HG03095 (cell line): ENCODE measurements around the gene ANXA11.
A peak's percentile ranks its signal among the peaks of the same experiment; 100 is the strongest.
"Not testable (repeated sequence)": the region's sequence is repeated elsewhere in the genome, so short reads cannot be mapped to it uniquely, and the experiment has no call there.

Experiments used
- ATAC-seq: cut with Tn5 transposase; IDR thresholded peaks from one replicate; pipeline ENCODE4 v1.9.1; 2021; ENCODE audit warnings: moderate library complexity; ENCODE audit not compliant: unreplicated experiment

Gene ANXA11

DNA sequence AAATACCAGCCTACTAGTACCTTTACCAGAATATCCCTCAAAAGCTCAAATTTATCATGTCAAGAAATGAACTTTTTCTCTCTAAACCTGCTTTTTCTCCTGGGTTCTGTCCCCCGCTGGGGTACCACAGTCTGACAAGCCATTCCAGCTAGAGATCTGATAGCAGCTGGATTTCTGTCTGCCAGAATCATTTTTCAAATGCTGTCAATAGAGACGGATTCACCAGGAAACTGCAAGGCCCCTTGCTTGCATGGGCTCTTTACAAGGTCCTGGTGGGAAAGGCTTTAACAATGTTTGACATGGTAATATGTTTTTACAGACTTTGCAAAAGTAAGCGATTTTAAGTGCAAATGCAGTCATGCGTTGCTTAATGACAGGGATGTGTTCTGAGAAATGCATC lies 4.9 kb upstream of the ANXA11 start:
- ATAC-seq: no peak

DNA sequence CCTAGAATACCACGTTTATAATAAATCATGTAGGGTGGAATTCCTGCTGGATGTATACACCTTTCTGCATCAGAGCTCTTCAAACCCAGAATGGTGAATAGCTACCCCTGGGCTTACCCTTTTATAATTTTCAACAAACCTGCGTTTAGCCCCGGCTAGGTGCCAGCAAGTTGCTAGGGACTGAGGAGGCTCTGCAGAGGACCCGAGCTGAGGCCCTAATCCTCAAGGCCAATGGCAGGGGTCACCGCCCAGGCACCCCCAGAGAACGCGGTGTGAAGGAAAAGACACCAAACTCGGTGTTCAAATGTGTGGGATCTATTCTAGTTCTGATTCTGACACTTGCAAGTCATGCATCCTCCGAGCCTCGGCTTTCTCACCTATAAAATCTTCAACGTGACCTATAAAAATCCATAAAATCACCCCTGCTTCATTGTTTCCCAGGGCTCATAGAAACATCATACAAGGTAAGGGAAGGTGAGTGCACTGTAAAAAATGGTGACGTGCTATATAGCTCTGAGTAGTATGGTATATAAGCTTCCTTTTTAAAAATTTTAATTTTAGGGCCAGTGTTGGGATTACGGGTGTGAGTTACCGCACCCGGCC lies 2.5 kb upstream of the ANXA11 start:
- no peak for ATAC-seq

DNA sequence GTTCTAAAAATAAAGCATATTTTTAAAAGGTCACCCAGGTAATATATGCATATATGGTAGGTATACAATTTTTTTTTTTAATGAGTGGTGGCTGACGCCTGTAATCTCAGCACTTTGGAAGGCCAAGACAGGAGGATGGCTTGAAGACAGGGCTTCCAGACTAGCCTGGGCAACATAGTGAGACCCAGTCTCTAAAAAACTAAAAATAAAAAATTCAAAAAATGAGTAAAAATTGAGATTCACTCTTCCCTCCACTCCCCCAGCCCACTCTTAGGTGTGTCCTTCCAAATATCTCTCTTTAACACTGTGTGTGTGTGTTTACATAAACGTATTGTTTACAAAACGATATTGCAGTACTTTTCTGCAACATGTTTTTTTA lies 929 bp upstream of the ANXA11 start:
- no peak for ATAC-seq

DNA sequence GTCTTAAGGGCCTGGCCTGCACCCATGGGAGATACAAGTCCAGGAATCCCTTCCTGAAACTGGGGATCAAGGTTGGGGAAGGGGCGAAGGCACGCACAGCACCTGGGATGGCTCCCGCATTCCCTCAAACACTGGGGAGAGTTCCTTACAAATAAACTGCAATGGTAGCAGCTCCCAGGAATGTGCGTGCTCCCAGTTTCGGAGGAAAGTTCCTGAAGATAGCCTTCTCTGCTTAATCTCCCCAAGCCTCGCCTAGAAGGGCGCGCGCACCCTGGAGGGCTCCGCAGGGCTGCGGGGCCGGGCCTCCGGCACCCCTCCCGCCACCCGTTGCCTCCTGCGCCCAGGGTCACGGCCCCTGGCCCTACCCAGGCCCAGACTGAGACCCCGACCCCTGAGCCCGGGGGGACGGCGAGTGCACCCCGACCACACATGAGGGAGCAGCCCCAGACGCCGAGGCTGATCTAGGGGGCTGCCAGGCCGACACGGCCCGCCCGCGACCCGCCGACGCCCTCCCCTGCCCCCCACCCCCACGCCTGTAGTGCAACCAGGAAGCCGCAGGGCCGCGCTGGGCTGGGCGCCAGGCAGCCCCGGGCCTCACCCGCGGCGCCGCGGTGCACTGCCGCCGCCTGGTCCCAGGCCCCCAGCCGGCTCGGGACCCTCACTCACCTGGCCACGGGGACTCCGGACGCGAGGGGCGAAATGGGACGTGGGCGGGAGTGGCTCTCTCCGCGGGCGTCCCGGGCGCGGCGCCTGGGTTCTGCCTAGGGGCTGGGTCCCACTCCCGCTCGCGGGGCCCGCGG lies 460 bp downstream of the ANXA11 start:
- peak; percentile 38 for ATAC-seq

DNA sequence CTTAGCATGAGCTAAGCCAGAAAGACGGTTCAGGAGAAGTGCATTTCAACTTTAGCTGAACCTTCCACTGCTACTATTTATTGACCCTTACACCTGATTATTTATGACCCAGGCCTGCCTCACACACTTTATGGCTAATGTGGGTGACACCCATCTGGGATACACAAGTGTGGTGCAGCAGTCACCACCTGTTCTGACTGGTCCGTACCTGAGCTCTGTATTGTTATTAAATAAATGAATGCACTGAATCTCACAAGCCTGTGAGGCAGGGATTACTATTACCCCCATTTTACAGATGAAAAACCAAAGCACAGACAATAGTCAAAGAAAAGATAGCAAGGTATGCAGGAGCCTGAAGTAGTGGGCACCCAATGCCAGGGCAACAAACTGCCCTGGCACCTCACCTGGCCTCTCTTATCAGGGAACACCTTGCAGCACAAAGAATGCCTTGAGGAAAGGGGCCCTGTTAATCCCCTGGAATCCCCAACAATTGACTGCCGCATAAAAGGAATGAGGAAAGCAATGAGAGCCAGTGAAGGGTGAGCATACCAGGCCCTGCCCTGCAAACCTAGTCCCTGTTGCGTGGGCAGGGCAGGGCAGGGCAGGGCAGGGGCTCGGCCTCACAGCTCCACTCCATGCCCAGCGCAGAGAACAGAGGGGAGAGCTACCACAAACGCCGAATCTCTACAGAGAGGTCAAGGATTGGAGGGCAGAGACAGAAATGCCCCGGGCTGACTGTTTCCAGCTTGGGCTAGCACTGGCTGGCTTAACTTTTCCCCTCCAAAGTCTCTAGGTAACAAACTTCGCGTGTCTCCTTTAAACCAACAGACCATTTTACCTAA lies 1.3 kb downstream of the ANXA11 start:
- ATAC-seq: no peak

DNA sequence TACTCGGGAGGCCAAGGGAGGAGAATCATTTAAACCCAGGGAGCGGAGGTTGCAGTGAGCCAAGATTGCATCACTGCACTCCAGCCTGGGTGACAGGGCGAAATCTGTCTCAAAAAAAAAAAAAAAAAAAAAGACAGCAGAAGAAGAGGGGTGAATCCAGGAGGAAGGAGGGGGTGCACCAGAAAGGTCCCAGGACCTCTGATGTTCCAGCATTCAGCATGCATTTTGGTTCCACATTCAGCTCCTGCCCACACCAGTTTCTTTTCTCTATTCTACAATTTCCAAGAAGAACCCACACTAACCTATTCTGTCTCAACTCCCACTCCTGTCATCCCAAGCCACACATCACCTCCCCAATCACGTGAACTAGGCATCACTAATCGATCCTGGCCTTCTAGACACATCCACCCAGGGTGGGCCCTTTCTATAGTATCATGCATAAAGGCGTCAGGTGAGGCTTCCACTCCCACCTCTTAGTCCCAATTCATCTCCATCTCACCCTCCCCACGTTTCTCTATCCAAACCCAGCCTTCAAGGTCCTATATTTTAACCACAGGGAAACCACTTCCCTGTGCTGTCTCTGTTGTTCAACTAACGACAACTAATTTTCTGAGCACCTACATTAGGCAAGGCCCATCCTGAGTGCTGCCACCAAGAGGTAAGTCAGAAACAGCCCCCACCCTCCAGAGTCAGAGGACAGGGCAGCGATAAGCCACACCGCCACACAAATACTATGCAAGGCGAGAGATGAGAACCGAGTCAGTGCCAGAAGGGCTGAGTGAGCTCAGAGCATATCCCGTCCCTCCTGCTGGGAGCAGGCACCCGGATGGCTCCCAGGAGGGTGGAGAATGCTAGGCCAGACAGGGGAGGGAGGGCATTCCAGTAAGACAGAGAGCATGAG lies 2.2 kb downstream of the ANXA11 start:
- ATAC-seq: peak; percentile 52

DNA sequence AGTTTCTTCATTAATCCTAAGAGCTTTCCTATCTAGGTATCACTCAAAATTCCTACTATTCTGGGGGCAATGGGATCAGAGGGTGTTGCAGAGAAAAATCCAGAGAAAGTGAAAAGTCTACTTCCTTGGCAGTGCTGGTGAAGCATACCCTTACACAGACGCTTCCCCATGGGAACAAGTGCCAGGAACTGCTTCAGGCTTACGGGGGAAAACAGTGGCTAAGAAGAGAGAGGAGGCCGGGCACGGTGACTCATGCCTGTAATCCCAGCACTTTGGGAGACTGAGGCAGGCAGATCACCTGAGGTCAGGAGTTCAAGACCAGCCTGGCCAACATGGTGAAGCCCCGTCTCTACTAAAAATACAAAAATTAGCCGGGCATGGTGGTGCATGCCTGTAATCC lies 2.8 kb downstream of the ANXA11 start:
- not testable (repeated sequence) for ATAC-seq

DNA sequence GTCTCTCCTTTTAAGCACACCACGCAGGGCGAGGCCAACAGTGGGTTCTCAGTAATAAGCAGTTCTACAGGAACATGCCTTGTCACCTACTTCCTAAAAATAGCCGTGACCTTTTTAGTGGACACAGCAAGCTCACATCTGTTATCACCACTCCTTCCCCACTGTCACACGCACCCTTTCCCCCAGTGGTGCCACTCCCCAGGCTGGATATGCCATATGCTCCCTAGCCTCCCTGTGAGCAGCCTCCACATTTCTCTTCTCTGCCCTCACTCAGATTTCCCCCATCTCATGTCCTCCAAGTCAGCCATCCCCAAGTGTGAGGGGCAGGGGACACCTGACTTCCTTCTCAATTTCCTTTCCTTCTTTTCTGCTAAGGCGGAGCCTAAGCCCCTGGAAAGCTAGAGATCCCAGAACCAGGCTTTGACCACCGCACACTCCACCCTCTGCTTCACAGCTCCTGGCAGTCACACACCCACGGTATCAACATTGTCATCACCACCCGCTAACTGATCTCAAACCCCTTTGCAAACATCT lies 3.7 kb downstream of the ANXA11 start:
- no peak for ATAC-seq

DNA sequence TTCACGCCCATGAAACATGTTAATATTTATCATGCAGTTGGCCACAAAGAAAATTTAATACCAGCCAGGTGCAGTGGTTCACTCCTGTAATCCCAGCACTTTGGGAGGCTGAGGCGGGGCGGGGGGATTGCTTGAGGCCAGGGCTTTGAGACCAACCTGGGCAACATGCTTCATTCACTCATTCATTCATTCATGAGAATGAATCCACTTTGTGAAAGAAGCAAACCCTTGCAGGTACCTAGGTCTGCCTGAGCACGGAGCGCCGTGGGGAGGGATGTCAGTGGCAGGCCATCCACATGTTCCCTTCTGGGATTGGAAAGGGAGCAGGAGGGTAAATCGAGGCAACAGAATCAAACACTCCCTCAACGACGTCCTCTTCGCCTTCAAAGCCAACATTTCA lies 4.7 kb downstream of the ANXA11 start:
- no peak for ATAC-seq

DNA sequence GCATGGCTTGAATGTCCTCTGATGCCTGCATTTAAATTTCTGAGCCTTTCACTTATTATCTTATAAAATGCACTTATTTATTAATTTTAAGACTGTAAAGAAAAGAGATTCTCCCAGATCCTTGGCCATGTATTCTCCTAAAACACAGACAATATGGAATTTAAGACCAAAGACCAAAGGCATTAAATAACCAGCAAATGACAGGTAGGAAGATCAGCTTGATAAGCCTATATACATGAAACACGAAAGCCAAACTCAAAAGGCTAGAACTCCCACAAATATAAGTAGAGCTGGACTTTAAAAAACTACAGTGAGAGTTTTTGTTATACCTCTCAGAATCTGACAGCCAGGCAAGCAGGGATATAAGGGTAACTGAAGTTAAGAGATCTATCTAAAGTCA lies 5.1 kb downstream of the ANXA11 start:
- no peak for ATAC-seq

DNA sequence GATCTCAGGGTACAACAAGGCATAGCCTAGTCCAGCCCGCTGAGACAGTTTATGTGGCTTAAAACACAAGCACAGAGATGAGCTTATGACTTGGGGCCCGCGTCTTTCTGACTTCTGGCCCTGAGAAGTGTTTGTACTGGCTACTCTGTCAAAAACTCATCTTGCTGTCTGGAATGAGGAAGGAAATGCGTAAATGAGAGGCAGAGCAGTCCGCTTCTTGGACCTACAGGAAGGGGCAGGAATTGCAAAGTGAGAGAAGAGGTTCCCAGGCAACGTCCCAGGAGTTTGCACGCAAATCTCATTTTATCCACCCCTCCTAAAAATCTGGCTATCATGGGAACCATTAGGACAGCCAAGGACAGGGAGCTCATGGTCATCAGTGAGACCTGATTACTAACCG lies 5.5 kb downstream of the ANXA11 start:
- no peak for ATAC-seq

DNA sequence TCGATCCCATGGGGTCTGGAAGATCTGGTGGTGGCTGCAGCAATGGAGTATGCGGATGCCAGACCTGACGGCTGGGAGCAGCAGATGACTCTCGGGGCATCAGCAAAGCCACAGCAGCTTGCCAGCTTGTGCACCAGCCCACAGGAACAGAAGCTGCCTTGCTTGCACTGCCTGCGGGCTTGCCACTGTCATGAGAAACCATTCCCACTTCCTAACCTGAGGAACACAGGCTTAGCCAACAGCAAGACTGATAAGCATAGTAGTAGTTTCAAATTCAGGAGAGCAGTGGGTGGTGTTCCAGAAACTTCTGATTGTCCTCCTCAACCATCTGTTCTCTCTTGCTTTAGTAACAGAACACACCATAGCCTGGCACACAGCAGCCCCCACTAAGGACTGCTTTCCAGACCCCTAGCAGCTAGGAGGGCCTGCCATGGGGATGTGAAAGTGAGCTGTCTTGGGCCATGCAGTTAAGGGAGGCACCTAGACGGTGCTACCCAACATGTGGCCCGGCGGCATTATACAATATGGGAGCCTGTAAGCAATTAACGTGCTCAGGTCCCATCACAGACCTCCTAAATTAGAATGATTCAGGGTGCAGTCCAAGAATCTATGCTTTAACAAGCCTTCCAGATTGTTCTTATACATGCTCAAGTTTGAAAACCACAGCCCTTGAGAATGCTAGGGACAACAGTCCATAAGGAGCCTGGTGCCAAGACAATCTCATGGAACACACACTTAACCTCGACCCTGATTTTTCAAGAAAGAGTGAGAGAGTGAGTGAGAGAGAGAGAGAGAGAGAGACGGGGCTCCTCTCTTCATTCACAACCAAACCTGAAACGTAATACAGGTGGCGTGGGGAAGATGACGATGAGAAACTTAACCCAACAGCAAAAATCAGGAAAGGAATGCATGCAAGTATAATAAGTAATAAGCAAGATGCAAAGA lies 7.1 kb downstream of the ANXA11 start:
- ATAC-seq: no peak

DNA sequence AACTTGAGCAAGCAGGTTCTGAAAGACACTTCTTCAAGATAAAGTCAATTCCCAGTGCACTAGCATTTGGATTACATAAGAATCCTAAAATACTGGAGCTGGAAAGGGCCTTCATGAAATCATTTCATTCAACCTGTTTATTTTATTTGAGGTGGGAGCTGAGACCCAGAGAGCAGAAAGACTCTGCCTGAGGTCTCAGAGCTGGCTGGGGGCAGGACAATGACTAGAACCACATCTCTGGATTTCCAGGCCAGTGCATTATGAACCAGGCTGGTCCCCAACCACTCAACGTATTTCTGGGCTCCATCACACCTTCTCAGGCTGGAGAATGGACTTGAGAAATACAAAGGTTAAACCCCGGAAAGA lies 8.4 kb downstream of the ANXA11 start:
- ATAC-seq: no peak

DNA sequence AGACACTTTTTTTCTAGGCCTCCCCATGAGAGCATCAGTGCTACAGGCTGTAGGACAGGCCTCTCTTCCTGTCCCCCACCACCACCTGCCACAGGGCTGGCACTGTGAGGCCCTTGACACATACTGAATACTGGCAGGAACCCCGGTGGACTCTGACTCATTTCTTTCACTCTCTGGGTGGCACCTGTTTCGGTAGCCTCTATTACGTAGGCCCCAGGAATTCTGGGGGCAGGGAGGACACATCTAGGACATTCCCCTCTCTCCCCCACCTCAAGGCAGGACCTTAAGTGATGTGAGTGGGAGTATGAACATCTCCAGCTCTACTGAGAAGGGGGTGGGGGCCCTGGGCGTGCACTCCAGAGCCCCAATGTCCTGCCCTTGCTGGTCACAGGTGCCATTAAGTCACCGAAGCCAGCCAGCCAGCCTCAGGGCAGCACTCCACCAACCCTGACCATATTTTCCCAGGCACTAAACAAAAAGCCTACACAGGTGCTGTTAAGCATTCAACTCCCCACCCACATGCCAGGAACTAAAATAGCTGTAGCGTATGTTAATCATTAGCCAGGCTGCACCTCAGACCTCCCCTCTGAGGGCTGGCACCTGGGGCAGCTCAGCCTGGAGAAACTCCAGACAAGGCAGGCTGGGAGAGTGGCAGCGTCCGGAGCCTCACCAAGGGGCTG lies 8.9 kb downstream of the ANXA11 start:
- peak; percentile 72 for ATAC-seq

DNA sequence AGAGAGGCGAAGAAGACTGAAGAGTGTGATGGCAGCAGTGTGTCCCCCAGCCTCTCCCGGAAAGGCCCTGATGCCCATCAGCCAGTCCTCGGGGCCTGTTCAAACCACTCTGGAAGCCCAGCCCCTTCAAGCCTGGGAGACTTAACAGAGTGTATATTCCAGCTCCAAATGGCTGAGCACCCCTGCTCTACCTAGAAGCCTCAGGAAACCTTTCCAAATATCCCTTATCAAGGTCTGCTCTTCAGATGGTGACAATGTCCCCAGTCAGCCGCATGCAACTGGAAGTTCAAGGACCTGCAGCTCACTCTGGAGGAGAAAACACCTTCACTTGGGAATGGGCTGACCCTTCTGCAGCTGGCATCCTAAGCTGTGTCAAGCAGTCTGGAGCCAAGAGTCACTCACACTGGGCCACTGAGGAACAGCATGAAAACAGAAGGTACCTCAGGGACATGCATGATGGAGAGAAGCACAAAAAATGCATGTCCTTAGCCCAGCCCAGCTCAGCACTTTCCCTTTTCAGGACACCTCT lies 10.2 kb downstream of the ANXA11 start:
- no peak for ATAC-seq

DNA sequence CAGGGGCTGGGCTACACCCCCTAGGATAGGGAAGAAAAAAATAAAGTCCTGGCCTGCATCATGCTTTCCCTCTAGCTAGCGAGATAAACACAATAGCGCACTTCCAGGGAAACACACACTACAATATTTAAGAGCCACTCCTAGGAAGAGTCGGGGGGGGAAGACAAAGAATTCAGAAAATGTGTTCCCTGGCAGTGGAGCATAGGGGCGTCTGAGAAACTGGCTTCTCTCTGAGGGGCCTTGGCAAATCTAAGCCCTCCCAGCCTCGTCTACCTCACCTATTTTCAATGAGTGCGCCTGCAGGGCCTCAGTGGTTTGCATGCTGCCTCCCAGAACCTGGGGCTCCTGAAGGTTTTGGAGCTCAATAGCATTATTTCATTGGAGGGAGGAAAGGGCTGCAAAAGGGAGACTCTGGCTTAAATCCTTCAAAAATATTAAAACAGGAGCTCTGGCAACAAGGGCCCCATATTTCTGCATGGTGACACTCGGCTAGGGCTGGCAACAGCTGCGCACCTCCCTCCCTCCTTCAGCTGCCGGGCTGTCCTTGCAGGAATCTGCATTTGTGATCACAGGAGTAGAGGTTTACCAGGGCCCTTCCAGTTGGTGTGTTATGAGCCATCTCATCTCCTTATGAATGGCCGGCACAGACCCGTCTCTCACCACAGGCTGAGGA lies 10.8 kb downstream of the ANXA11 start:
- ATAC-seq: no peak

DNA sequence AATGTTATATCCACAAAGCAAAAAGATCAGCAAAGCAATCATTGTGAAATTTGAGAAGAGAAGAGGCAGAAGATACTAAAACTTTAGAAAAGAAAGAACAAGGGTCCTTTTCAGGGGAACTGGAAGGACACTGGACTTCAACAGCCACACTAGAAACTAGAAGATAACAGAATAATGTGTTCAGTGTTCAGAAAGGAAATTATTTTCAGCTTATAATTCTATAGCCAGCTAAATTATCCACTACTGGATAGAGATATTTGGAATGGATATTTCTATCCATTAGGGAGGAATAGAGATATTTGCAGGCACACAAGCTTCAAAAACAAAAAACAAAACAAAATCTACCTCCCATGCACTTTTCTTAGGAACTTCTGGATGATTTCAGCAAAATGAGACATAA lies 12.8 kb downstream of the ANXA11 start:
- no peak for ATAC-seq

DNA sequence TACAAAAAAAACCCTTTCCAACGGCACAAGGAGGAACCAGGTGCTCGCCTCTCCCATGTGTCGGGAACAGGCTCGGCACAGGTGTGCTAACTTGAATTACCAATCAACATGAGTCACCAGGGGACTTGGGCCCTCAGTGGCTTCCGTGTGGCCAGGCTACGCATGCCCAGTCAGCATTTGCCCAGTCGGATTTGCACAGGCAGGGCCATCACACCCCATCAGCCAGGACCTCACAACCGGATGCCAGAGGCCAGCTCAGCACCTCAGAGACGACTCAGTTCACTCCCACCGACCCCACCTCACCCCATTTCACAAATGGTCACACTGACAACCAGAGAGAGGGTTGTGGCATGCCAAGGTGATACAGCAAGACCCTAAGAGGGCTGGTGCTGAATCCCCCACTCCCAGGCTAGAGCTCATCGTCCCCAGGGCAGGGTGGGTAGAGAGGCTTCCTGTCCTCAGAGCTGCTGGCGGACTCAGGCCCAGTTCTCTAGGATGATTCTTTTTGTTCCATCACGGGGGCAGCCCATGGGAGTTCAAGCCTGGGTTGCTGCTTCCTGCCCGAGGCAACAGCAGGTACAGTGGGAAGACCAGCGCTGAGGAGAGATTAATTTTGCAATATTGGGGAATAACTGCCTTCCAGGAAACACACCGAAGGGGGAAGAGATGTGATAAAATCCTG lies 13.6 kb downstream of the ANXA11 start:
- ATAC-seq: no peak
